Spleen (tissue), 11 donors: ENCODE data around the gene BFAR. TPM values are rescaled to one million over a fixed set of nuclear protein-coding genes. Genes with fewer than 3 reads are reported as not detected.
"Not testable (repeated sequence)": the region's sequence is repeated elsewhere in the genome, so short reads cannot be mapped to it uniquely, and the experiment has no call there.

Experiments
- DNase-seq: peaks from one replicate; pipeline ENCODE4 v3.0.0-alpha.2; 2020
- H3K27ac ChIP-seq, 8 donors: fragments of 200-600 bp; sonication (generic) in 7 of 8; 1 replicate in 4 of 8; 2 replicates in 4 of 8; pipeline versions ENCODE4 v1.5.0 to v1.8.0; 2016 to 2021; ENCODE audit warnings: inconsistent platforms in 4 of 8, mild to moderate bottlenecking in 4 of 8, moderate library complexity in 1 of 8
- H3K27me3 ChIP-seq, 7 donors: fragments of 200-600 bp; sonication (generic) in 6 of 7; replicated peaks in 1 of 7; 1 replicate in 4 of 7; 2 replicates in 3 of 7; pipeline versions ENCODE4 v1.5.0 to v1.8.0; 2016 to 2021; ENCODE audit warnings: inconsistent platforms in 3 of 7, mild to moderate bottlenecking in 1 of 7
- H3K36me3 ChIP-seq, 6 donors: fragments of 200-600 bp; sonication (generic) in 5 of 6; 1 replicate in 4 of 6; 2 replicates in 2 of 6; pipeline versions ENCODE4 v1.5.0 to v1.8.0; 2016 to 2021; ENCODE audit warnings: inconsistent platforms in 2 of 6
- H3K4me1 ChIP-seq, 6 donors: fragments of 200-600 bp; sonication (generic) in 5 of 6; 1 replicate in 3 of 6; 2 replicates in 3 of 6; pipeline versions ENCODE4 v1.5.0 to v1.8.0; 2016 to 2021; ENCODE audit warnings: inconsistent platforms in 3 of 6
- H3K4me3 ChIP-seq, 8 donors: fragments of 200-600 bp; sonication (generic) in 7 of 8; 1 replicate in 4 of 8; 2 replicates in 4 of 8; pipeline versions ENCODE4 v1.5.0 to v1.8.0; 2016 to 2021; ENCODE audit warnings: inconsistent platforms in 4 of 8, mild to moderate bottlenecking in 4 of 8, moderate library complexity in 2 of 8
- H3K9me3 ChIP-seq, 8 donors: fragments of 200-600 bp; sonication (generic) in 7 of 8; 1 replicate in 4 of 8; 2 replicates in 4 of 8; pipeline versions ENCODE4 v1.5.0 to v1.8.0; 2016 to 2021; ENCODE audit warnings: inconsistent platforms in 4 of 8
- POLR2A ChIP-seq, 3 donors: fragments of 450-650 bp; IDR thresholded peaks; one replicate each; pipeline ENCODE4 v1.5.1; 2017; ENCODE audit warnings: antibody characterized with exemption in 3 of 3, mild to moderate bottlenecking in 1 of 3
- POLR2AphosphoS5 ChIP-seq, 3 donors: sonication (generic); formaldehyde crosslinking; IDR thresholded peaks; one replicate each; pipeline ENCODE4 v1.5.1; 2017; ENCODE audit warnings: antibody characterized with exemption in 3 of 3
- WGBS, 5 donors: extraction: QIAGEN DNeasy Blood & Tissue Kit in 3 of 5; methylation state at CpG; one replicate each; pipeline versions ENCODE4 v1.1.5 to v1.1.7; 2013 to 2018; 5-methylcytosine and 5-hydroxymethylcytosine counted together
- intact Hi-C: fragments of 100-400 bp; cut with DNase I; formaldehyde crosslinking; loops from one replicate; pipeline ENCODE4 v1.15.0; 2023; ENCODE audit warnings: low total_unique reads
- polyA plus RNA-seq, 3 donors: library from polyadenylated mRNA; stranded (reverse); fragments of 200-250 nt; gene quantifications; one replicate each; pipeline ENCODE4 v1.2.1, GENCODE V29; 2013
- total RNA-seq, 7 donors: library from RNA; depleted of rRNA in 3 of 7; stranded (reverse); fragments of >200 nt in 3 of 7; fragmentation: NEBNext Ultra II Directional in 4 of 7; extraction: Animal tissue kit (Norgen Biotek cat#: 25700) in 4 of 7; gene quantifications; one replicate each; pipeline versions ENCODE4 v1.1.0 to v1.2.1, GENCODE V29; 2016 to 2021
- TF ChIP-seq, protein P1 (sequence below), 11 experiments: fragments of 200-600 bp in 7 of 11; fragments of 450-650 bp in 4 of 11; sonication (generic) in 4 of 11; IDR thresholded peaks in 8 of 11; conservative IDR thresholded peaks in 3 of 11; 1 replicate in 7 of 11; 2 replicates in 4 of 11; pipeline versions ENCODE4 v1.4.0 to v1.8.0; 2016 to 2021; ENCODE audit warnings: antibody characterized with exemption in 11 of 11, inconsistent platforms in 4 of 11, mild to moderate bottlenecking in 1 of 11
- donor health status: healthy with polysubstance abuse.
- donor health status: DM: no; HTN: no; CAD: no; lungs with moderate emphysema.
- donor health status: DM: no; HTN: no; CAD: no.
- donor health status: Bipolar disorder and iron deficiency.
- donor health status: healthy.
- donor health status: DM: no; HTN: no; CAD: no.
- donor health status: DM: yes; HTN: yes; CAD: no.

The BFAR gene
- total and polyA plus RNA-seq, 10 donors, result 24.6 to 68.7 (median 55.3) TPM

DNA sequence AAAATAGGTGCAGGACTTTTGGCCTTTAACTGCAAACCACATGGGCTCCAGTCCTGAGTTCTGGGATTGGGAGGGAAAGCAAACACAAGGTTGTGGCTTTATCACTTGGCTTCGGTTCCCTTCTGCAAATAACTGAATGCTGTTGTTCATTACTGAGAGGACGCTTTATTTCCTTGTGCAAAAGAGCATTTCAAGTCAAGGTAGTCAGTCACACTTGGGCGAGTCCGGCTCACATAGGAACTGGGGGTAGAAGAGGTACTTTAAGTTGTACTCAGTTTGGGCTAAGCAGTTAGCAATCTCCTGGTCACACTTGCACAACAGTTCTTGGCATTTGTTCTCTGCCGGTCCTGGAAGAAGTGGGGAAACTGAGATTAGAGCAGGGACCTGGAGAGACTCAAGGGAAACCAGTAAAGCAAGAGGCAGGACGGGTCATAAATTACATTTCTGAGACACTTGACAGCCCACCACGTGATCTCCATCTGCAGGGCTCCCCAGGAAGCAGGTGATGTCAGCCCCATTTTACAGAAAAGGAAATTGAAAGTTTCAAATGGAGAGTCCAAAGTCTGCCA, 39.7 kb downstream of the BFAR start:
- WGBS, 5 donors, result 57 to 62% (median 60%) methylated on average over 7 of the region's 7 CpGs
- Histone ChIP-seq H3K27ac (peak overlapping the region in 4 of 8 donors; percentile 14 to 49 (median 41)), H3K4me3 (peak overlapping the region in 1 of 8 donors; percentile 14), H3K9me3 (no peaks in the 10 kb centered on the region), H3K27me3 (no peaks in the 10 kb centered on the region), H3K4me1 (peaks cover 0 to 9% (median 0%) of the 10 kb centered on the region in 6 donors), H3K36me3 (peaks cover 0 to 26% (median 20%) of the 10 kb centered on the region in 6 donors)
- no peak for DNase-seq
- intact Hi-C loops, result no loop called here
- TF ChIP-seq POLR2AphosphoS5 (IDR thresholded peaks at IDR 0.05), result peak in 1 of 3 donors; percentile 17
- TF ChIP-seq, protein P1, sequence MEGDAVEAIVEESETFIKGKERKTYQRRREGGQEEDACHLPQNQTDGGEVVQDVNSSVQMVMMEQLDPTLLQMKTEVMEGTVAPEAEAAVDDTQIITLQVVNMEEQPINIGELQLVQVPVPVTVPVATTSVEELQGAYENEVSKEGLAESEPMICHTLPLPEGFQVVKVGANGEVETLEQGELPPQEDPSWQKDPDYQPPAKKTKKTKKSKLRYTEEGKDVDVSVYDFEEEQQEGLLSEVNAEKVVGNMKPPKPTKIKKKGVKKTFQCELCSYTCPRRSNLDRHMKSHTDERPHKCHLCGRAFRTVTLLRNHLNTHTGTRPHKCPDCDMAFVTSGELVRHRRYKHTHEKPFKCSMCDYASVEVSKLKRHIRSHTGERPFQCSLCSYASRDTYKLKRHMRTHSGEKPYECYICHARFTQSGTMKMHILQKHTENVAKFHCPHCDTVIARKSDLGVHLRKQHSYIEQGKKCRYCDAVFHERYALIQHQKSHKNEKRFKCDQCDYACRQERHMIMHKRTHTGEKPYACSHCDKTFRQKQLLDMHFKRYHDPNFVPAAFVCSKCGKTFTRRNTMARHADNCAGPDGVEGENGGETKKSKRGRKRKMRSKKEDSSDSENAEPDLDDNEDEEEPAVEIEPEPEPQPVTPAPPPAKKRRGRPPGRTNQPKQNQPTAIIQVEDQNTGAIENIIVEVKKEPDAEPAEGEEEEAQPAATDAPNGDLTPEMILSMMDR (IDR thresholded peaks at IDR 0.05 in 8 of 11, conservative IDR thresholded peaks at IDR 0.05 in 3 of 11), result no peak

DNA sequence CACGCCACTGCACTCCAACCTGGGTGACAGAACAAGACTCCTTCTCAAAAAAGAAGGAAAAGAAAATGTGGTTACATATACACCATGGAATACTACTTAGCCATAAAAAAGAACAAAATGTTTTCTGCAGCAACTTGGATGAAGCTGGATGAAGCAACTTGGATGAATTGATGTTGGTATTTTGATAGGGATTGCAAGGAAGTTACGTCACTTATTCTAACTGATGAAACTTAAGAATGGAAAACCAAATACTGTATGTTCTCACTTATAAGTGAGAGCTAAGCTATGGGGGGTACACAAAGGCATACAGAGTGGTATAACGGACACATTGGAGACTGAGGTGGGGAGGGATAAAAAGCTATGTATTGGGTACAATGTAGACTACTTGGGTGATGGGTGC, 43.9 kb downstream of the BFAR start:
- no peak for DNase-seq
- TF ChIP-seq POLR2A (IDR thresholded peaks at IDR 0.05), result no peak
- TF ChIP-seq POLR2AphosphoS5 (IDR thresholded peaks at IDR 0.05), result no peak
- TF ChIP-seq, protein P1 (IDR thresholded peaks at IDR 0.05 in 8 of 11, conservative IDR thresholded peaks at IDR 0.05 in 3 of 11), result no peak

DNA sequence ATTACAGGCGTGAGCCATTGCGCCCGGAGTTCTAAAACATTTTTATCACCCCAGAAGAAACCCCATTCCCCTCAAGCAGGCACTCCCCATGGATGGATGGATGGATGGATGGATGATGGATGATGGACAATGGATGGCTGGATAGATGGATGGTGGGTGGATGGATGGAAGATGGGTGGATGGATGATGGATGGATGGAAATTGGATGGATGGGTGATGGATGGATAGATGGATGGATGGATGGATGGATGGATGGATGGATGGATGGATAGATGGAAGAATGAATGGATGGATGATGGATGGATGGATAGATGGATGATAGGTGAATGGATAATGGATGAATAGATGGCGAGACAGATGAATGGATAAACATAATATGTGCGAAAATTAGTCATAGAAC, 44.9 kb downstream of the BFAR start:
- Histone ChIP-seq H3K27me3 (peaks cover 0 to 11% (median 0%) of the 10 kb centered on the region in 7 donors), H3K27ac (no peak overlapping the region), H3K36me3 (no peaks in the 10 kb centered on the region), H3K4me1 (peaks cover 0 to 7% (median 0%) of the 10 kb centered on the region in 6 donors), H3K9me3 (no peaks in the 10 kb centered on the region), H3K4me3 (no peak overlapping the region)
- DNase-seq, result no peak
- WGBS, 5 donors, result 91 to 95% (median 95%) methylated on average over 5 of the region's 5 CpGs
- intact Hi-C loops, result no loop called here
- TF ChIP-seq POLR2AphosphoS5 (IDR thresholded peaks at IDR 0.05), result no peak
- no peak for TF ChIP-seq POLR2A (IDR thresholded peaks at IDR 0.05)
- TF ChIP-seq, protein P1 (IDR thresholded peaks at IDR 0.05 in 8 of 11, conservative IDR thresholded peaks at IDR 0.05 in 3 of 11), result no peak

More for the DNA sequence above, 43.9 kb downstream of the BFAR start:
- Histone ChIP-seq H3K4me1 (peaks cover 0 to 9% (median 0%) of the 10 kb centered on the region in 6 donors), H3K27ac (no peak overlapping the region), H3K4me3 (no peak overlapping the region), H3K27me3 (peaks cover 0 to 11% (median 0%) of the 10 kb centered on the region in 7 donors), H3K9me3 (no peaks in the 10 kb centered on the region), H3K36me3 (no peaks in the 10 kb centered on the region)
- WGBS, 5 donors, result 89 to 94% (median 92%) methylated on average over 3 of the region's 3 CpGs
- intact Hi-C loops, result no loop called here

DNA sequence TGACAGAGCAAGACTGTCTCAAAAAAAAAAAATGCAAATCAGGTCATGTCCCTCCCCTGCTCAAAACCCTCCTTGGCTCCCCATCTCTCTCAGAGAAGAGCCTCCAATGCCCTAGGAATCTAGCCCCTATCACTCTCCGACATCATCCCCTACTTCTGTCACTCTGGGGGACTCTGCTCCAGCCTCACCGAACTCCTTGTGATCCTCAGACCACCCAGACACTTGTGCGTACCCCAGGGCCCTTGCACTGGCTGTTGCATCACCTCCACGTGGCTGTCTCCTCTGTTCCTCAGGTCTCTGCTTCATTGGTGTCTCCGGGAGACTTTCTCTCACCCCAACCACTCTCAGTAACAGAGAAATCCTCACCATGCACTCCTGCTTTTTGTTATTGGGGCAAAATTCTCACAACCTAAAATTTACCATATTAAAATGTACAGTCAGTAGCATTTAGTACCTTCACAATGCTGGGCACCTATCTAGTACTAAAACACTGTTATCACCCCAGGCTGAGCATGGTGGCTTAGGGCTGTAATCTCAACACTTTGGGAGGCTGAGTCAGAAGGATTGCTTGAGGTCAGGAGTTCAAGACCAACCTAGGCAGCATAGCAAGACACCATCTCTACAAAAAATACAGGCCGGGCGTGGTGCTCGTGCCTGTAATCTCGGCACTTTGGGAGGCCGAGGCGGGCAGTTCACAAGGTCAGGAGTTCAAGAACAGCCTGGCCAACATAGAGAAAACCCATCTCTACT, 46.2 kb downstream of the BFAR start:
- H3K27me3 ChIP-seq, result peaks cover 0 to 11% (median 0%) of the 10 kb centered on the region in 7 donors

DNA sequence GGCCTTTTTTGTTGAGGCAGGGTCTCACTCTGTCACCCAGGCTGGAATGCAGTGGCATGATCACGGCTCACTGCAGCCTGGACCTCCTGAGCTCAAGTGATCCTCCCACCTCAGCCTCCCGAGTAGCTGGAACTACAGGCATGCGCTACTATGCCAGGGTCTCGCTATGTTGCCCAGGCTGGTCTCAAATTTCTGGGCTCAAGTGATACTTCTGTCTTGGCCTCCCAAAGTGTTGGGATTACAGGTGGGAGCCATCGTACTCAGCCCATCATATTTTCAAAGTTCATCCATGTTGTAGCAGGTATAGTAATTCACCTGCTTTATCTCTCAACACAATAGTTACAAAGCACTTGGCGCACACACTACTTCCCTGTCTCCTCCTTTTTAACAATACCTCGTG, 47.6 kb downstream of the BFAR start:
- intact Hi-C loops, DNase-seq: not testable (repeated sequence)

More for the DNA sequence above, 46.2 kb downstream of the BFAR start:
- TF ChIP-seq POLR2A (IDR thresholded peaks at IDR 0.05), result no peak
- Histone ChIP-seq H3K9me3 (no peaks in the 10 kb centered on the region), H3K36me3 (no peaks in the 10 kb centered on the region), H3K4me1 (no peaks in the 10 kb centered on the region), H3K4me3 (no peak overlapping the region), H3K27ac (no peak overlapping the region)
- WGBS, 5 donors, result 78 to 87% (median 82%) methylated on average over 9 to 11 of the region's 11 CpGs
- no peak for DNase-seq
- intact Hi-C loops, result no loop called here

More for the DNA sequence above, 47.6 kb downstream of the BFAR start:
- H3K4me1 ChIP-seq, H3K9me3 ChIP-seq, H3K4me3 ChIP-seq, H3K36me3 ChIP-seq, H3K27ac ChIP-seq: not testable (repeated sequence)
- peaks cover 0 to 11% (median 0%) of the 10 kb centered on the region in 7 donors for H3K27me3 ChIP-seq
- WGBS, 5 donors, result 82 to 93% (median 88%) methylated on average over 7 of the region's 7 CpGs
